Endothelial cell (in vitro differentiated cells): ENCODE measurements around the gene RPSA. TPM values are rescaled to one million over a fixed set of nuclear protein-coding genes. Genes with fewer than 3 reads are reported as not detected.

Source experiments
- DNase-seq: peaks from one replicate; pipeline ENCODE4 v3.0.0; 2021; ENCODE audit warnings: low spot score
- H3K27ac Mint-ChIP-seq: one replicate; pipeline ENCODE4 v1.8.0; 2021; ENCODE audit warnings: mixed read lengths, inconsistent platforms; ENCODE audit not compliant: unreplicated experiment
- H3K27me3 Mint-ChIP-seq: one replicate; pipeline ENCODE4 v1.8.0; 2021; ENCODE audit warnings: mild to moderate bottlenecking, moderate library complexity, mixed read lengths, inconsistent platforms; ENCODE audit not compliant: unreplicated experiment
- H3K36me3 Mint-ChIP-seq: one replicate; pipeline ENCODE4 v1.8.0; 2021; ENCODE audit warnings: mild to moderate bottlenecking, low read depth, mixed read lengths, inconsistent platforms; ENCODE audit not compliant: unreplicated experiment
- H3K4me1 Mint-ChIP-seq: one replicate; pipeline ENCODE4 v1.8.0; 2021; ENCODE audit warnings: mild to moderate bottlenecking, mixed read lengths, inconsistent platforms; ENCODE audit not compliant: unreplicated experiment
- H3K4me3 Mint-ChIP-seq: one replicate; pipeline ENCODE4 v1.8.0; 2021; ENCODE audit warnings: mild to moderate bottlenecking, mixed read lengths, inconsistent platforms; ENCODE audit not compliant: unreplicated experiment
- H3K9me3 Mint-ChIP-seq: one replicate; pipeline ENCODE4 v1.8.0; 2021; ENCODE audit warnings: mixed read lengths, inconsistent platforms; ENCODE audit not compliant: unreplicated experiment
- CTCF ChIP-seq: fragments of 200-600 bp; sonication (generic); IDR thresholded peaks from one replicate; pipeline ENCODE4 v1.5.0; 2021; ENCODE audit warnings: antibody characterized with exemption; ENCODE audit not compliant: unreplicated experiment
- total RNA-seq: library from RNA; stranded (reverse); fragmentation: NEBNext Ultra II Directional; extraction: Animal tissue kit (Norgen Biotek cat#: 25700); gene quantifications from one replicate; pipeline ENCODE4 v1.2.1, GENCODE V29; 2021; ENCODE audit not compliant: unreplicated experiment

Gene RPSA
- total RNA-seq, 1 donor from 2014 or later, result 2,445 TPM

GRCh38 chr3:39407773-39408492, 1.4 kb downstream of the RPSA start:
- peak overlapping the region; percentile 25 for H3K27ac Mint-ChIP-seq
- H3K4me1 Mint-ChIP-seq, result peaks cover 27% of the 10 kb centered on the region
- DNase-seq, result no peak
- H3K9me3 Mint-ChIP-seq, result no peaks in the 10 kb centered on the region
- peak overlapping the region; percentile 97 for H3K4me3 Mint-ChIP-seq
- no peak for TF ChIP-seq CTCF
- peaks cover 11% of the 10 kb centered on the region for H3K27me3 Mint-ChIP-seq
- H3K36me3 Mint-ChIP-seq, result peaks cover 39% of the 10 kb centered on the region

- H3K27ac Mint-ChIP-seq, result no peak overlapping the region
- H3K27me3 Mint-ChIP-seq, result peaks cover 11% of the 10 kb centered on the region
- TF ChIP-seq CTCF, result no peak
- H3K4me1 Mint-ChIP-seq, result peaks cover 27% of the 10 kb centered on the region
- no peaks in the 10 kb centered on the region for H3K9me3 Mint-ChIP-seq
- DNase-seq, result no peak
- H3K4me3 Mint-ChIP-seq, result no peak overlapping the region
- H3K36me3 Mint-ChIP-seq, result peaks cover 45% of the 10 kb centered on the region
Measured at GRCh38 chr3:39408493-39409372, 2.2 kb downstream of the RPSA start.

- no peak overlapping the region for H3K27ac Mint-ChIP-seq
- no peaks in the 10 kb centered on the region for H3K9me3 Mint-ChIP-seq
- peaks cover 50% of the 10 kb centered on the region for H3K36me3 Mint-ChIP-seq
- H3K27me3 Mint-ChIP-seq, result peaks cover 11% of the 10 kb centered on the region
- peak overlapping the region; percentile 60 for H3K4me3 Mint-ChIP-seq
- no peak for TF ChIP-seq CTCF
- H3K4me1 Mint-ChIP-seq, result peaks cover 21% of the 10 kb centered on the region
- no peak for DNase-seq
Measured at GRCh38 chr3:39409514-39410136, 3.1 kb downstream of the RPSA start.

- TF ChIP-seq CTCF, result no peak
- H3K27ac Mint-ChIP-seq, result no peak overlapping the region
- H3K4me3 Mint-ChIP-seq, result peak overlapping the region; percentile 42
- H3K27me3 Mint-ChIP-seq, result peaks cover 11% of the 10 kb centered on the region
- no peak for DNase-seq
- H3K4me1 Mint-ChIP-seq, result peaks cover 21% of the 10 kb centered on the region
- H3K9me3 Mint-ChIP-seq, result no peaks in the 10 kb centered on the region
- peaks cover 53% of the 10 kb centered on the region for H3K36me3 Mint-ChIP-seq
Measured at GRCh38 chr3:39410893-39411292, 4.4 kb downstream of the RPSA start.
